Colonic mucosa (tissue), 4 donors: ENCODE data around the gene FAM171A2. TPM values are rescaled to one million over a fixed set of nuclear protein-coding genes. Genes with fewer than 3 reads are reported as not detected.

Source experiments
- DNase-seq: peaks from one replicate; pipeline ENCODE4 v3.0.0-alpha.2; 2020
- H3K27ac ChIP-seq: fragments of 200-600 bp; one replicate; pipeline ENCODE4 v1.8.0; 2021
- H3K27me3 ChIP-seq: fragments of 200-600 bp; one replicate; pipeline ENCODE4 v1.8.0; 2021
- H3K36me3 ChIP-seq: fragments of 200-600 bp; one replicate; pipeline ENCODE4 v1.8.0; 2021
- H3K4me1 ChIP-seq: fragments of 200-600 bp; one replicate; pipeline ENCODE4 v1.8.0; 2021; ENCODE audit warnings: mild to moderate bottlenecking
- H3K4me3 ChIP-seq: fragments of 200-600 bp; one replicate; pipeline ENCODE4 v1.8.0; 2021
- H3K9ac ChIP-seq, 2 donors: one replicate each; pipeline ENCODE4 v1.7.0; 2013; ENCODE audit warnings: control low read depth in 2 of 2, low read depth in 2 of 2, low read length in 2 of 2
- H3K9me3 ChIP-seq: fragments of 200-600 bp; one replicate; pipeline ENCODE4 v1.8.0; 2021
- CTCF ChIP-seq: fragments of 200-600 bp; IDR thresholded peaks from one replicate; pipeline ENCODE4 v1.8.0; 2022; ENCODE audit warnings: antibody characterized with exemption, mild to moderate bottlenecking
- intact Hi-C: fragments of 100-400 bp; cut with DNase I; formaldehyde crosslinking; loops from one replicate; pipeline ENCODE4 v1.14.1; 2022
- total RNA-seq, 2 donors: library from RNA; stranded (reverse); fragmentation: NEBNext Ultra II Directional in 1 of 2; extraction: Animal tissue kit (Norgen Biotek cat#: 25700) in 1 of 2; gene quantifications; one replicate each; pipeline ENCODE4 v1.2.1, GENCODE V29; 2021
- donor health status: healthy.
- donor health status: DM: no; HTN: no; CAD: no.
- donor health status: DM: no; HTN: no; CAD: no.

The FAM171A2 gene
- total RNA-seq, 2 donors from 2014 or later, result 0.64 to 0.72 TPM

- no peaks in the 10 kb centered on the region for H3K27me3 ChIP-seq
- no peak overlapping the region for H3K27ac ChIP-seq
- TF ChIP-seq CTCF, result no peak
- no peak overlapping the region for H3K9ac ChIP-seq
- DNase-seq, result no peak
- no peaks in the 10 kb centered on the region for H3K36me3 ChIP-seq
- no peaks in the 10 kb centered on the region for H3K4me1 ChIP-seq
- intact Hi-C loops, result no loop called here
- H3K9me3 ChIP-seq, result no peaks in the 10 kb centered on the region
- no peak overlapping the region for H3K4me3 ChIP-seq
Observed at GRCh38 chr17:44390250-44390870, 26.7 kb upstream of the FAM171A2 start.

- Histone ChIP-seq H3K9me3 (no peaks in the 10 kb centered on the region), H3K27me3 (peaks cover 4% of the 10 kb centered on the region), H3K4me3 (no peak overlapping the region), H3K27ac (no peak overlapping the region), H3K36me3 (no peaks in the 10 kb centered on the region), H3K9ac (no peak overlapping the region), H3K4me1 (no peaks in the 10 kb centered on the region)
- no peak for DNase-seq
- TF ChIP-seq CTCF, result no peak
- intact Hi-C loops, result no loop called here
Observed at GRCh38 chr17:44389723-44390202, 26.1 kb upstream of the FAM171A2 start.

GRCh38 chr17:44389281-44389680 lies 25.6 kb upstream of the FAM171A2 start, which contains the start of gene ITGA2B:
ITGA2B (minus strand) TSS chr17:44389649; CDS start chr17:44389473, 176 bp downstream.
- Histone ChIP-seq H3K27me3 (peaks cover 9% of the 10 kb centered on the region), H3K4me1 (no peaks in the 10 kb centered on the region), H3K9ac (no peak within 1 kb of the TSS), H3K36me3 (no peaks in the 10 kb centered on the region), H3K27ac (no peak within 1 kb of the TSS), H3K9me3 (no peaks in the 10 kb centered on the region), H3K4me3 (no peak within 1 kb of the TSS)
- intact Hi-C loops, result no loop called here
- no peak for DNase-seq
- no peak for TF ChIP-seq CTCF

- intact Hi-C loops, result no loop called here
- Histone ChIP-seq H3K36me3 (no peaks in the 10 kb centered on the region), H3K9me3 (no peaks in the 10 kb centered on the region), H3K27ac (no peak overlapping the region), H3K4me3 (no peak overlapping the region), H3K27me3 (peaks cover 12% of the 10 kb centered on the region), H3K4me1 (no peaks in the 10 kb centered on the region), H3K9ac (no peak overlapping the region)
- no peak for TF ChIP-seq CTCF
- DNase-seq, result no peak
Observed at GRCh38 chr17:44387804-44388203, 24.2 kb upstream of the FAM171A2 start.

DNA sequence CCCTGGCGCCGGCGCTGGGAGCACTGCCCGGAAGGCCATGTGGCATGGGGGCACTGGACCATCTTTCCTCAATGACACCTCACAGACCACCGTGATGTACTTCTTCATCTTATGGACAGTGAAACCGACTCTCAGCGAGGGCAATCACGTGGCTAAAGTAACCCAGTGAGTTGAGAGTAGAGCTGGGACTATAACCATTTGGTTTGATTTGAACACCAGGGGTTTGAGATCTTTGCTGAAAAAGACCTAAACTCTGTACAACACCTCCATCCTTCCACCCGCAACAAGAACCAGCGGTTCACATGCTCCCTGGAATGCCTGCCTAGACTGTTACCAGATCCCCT lies 22.5 kb upstream of the FAM171A2 start:
- TF ChIP-seq CTCF, result no peak
- intact Hi-C loops, result no loop called here
- H3K4me1 ChIP-seq, result no peaks in the 10 kb centered on the region
- H3K27me3 ChIP-seq, result peaks cover 12% of the 10 kb centered on the region
- DNase-seq, result no peak
- H3K36me3 ChIP-seq, result no peaks in the 10 kb centered on the region
- H3K4me3 ChIP-seq, result no peak overlapping the region
- no peaks in the 10 kb centered on the region for H3K9me3 ChIP-seq
- no peak overlapping the region for H3K9ac ChIP-seq
- no peak overlapping the region for H3K27ac ChIP-seq
